ENCODE measurements around the gene DIO2.

GRCh38 chr14:80152166-80152565 lies 59.1 kb downstream of the DIO2 start:
- no peak for TF ChIP-seq CTCF (IDR thresholded peaks at IDR 0.05)
- no peak for TF ChIP-seq POLR2A (IDR thresholded peaks at IDR 0.05)
- no peak for TF ChIP-seq POLR2AphosphoS5 (IDR thresholded peaks at IDR 0.05)
- no peak for TF ChIP-seq EP300 (IDR thresholded peaks at IDR 0.05)
